Astrocyte of the cerebellum (primary cell): ENCODE results near the gene MBD3L1.

Experiments
- DNase-seq: peaks from one replicate; pipeline ENCODE4 v3.0.0-alpha.2; 2011; ENCODE audit warnings: low read depth
- H3K4me3 ChIP-seq: 2 replicates; pipeline ENCODE4 v1.5.1; 2011; ENCODE audit warnings: mild to moderate bottlenecking, low read depth, low read length, moderate library complexity
- CTCF ChIP-seq: IDR thresholded peaks from 2 replicates; pipeline ENCODE4 v1.5.1; 2012; ENCODE audit warnings: low read length, low read depth, moderate library complexity, mild to moderate bottlenecking; ENCODE audit errors: missing control alignments
- in situ Hi-C: cut with HindIII; loops from 2 replicates; pipeline ENCODE4 v1.10.0; 2017; ENCODE audit warnings: low sequenced_read_pairs

Gene MBD3L1

GRCh38 chr19:8890260-8890659, 58.1 kb downstream of the MBD3L1 start:
- H3K4me3 ChIP-seq, result no peak overlapping the region
- in situ Hi-C loops, result no loop called here
- no peak for TF ChIP-seq CTCF
- DNase-seq, result no peak
